Uterus (tissue), 2 donors: ENCODE results near the gene GOLPH3.

Experiments
- CTCF ChIP-seq, 4 experiments: fragments of 200-600 bp in 2 of 4; fragments of 450-650 bp in 2 of 4; sonication (generic) in 2 of 4; IDR thresholded peaks; one replicate each; pipeline ENCODE4 v1.5.1; 2016 to 2019; ENCODE audit warnings: antibody characterized with exemption in 4 of 4, mild to moderate bottlenecking in 2 of 4, moderate library complexity in 1 of 4
- POLR2A ChIP-seq, 2 donors: fragments of 450-650 bp; IDR thresholded peaks; one replicate each; pipeline ENCODE4 v1.6.1; 2016; ENCODE audit warnings: antibody characterized with exemption in 2 of 2, mild to moderate bottlenecking in 1 of 2, moderate library complexity in 1 of 2

GRCh38 chr5:32096891-32097595 lies 77.1 kb downstream of the GOLPH3 start:
- TF ChIP-seq CTCF (IDR thresholded peaks at IDR 0.05) (no peak), POLR2A (IDR thresholded peaks at IDR 0.05) (no peak)
